ENCODE measurements around the gene SPDYE6.

- TF ChIP-seq, protein P1, sequence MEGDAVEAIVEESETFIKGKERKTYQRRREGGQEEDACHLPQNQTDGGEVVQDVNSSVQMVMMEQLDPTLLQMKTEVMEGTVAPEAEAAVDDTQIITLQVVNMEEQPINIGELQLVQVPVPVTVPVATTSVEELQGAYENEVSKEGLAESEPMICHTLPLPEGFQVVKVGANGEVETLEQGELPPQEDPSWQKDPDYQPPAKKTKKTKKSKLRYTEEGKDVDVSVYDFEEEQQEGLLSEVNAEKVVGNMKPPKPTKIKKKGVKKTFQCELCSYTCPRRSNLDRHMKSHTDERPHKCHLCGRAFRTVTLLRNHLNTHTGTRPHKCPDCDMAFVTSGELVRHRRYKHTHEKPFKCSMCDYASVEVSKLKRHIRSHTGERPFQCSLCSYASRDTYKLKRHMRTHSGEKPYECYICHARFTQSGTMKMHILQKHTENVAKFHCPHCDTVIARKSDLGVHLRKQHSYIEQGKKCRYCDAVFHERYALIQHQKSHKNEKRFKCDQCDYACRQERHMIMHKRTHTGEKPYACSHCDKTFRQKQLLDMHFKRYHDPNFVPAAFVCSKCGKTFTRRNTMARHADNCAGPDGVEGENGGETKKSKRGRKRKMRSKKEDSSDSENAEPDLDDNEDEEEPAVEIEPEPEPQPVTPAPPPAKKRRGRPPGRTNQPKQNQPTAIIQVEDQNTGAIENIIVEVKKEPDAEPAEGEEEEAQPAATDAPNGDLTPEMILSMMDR (IDR thresholded peaks at IDR 0.05): no peak
- TF ChIP-seq POLR2A (IDR thresholded peaks at IDR 0.05) (no peak), POLR2AphosphoS5 (IDR thresholded peaks at IDR 0.05; ENCODE audit: insufficient read depth in 1 of 2, low read depth in 1 of 2) (no peak)
Observed at GRCh38 chr7:102376964-102377466, 20.8 kb upstream of the SPDYE6 start.

Measured in vagina (tissue), 2 donors.